ENCODE measurements around the gene ELMOD2. TPM values are rescaled to one million over a fixed set of nuclear protein-coding genes. Genes with fewer than 3 reads are reported as not detected.
A peak's percentile ranks its signal among the peaks of the same experiment; 100 is the strongest.

The ELMOD2 gene
- total and polyA plus RNA-seq, 2 of the 13 experiments (the other 11 are each of a cell fraction or from before 2014, with no cell fraction given) = 10.2 to 38.1 TPM

GRCh38 chr4:140529434-140529833 lies 5.5 kb downstream of the ELMOD2 start (continued):
- TF ChIP-seq RAD51 (IDR thresholded peaks at IDR 0.05; ENCODE audit: borderline replicate concordance) (no peak), ELF3 (CRISPR knock-in tag; IDR thresholded peaks at IDR 0.05) (peak; percentile 97), ARNT2 (CRISPR knock-in tag; IDR thresholded peaks at IDR 0.05; ENCODE audit: low read depth) (no peak), ZBTB26 (CRISPR knock-in tag; IDR thresholded peaks at IDR 0.05; ENCODE audit: borderline replicate concordance) (no peak), ARID5B (CRISPR knock-in tag; IDR thresholded peaks at IDR 0.05) (peak; percentile 72), ZNF30 (CRISPR knock-in tag; IDR thresholded peaks at IDR 0.05) (no peak), ZFP90 (CRISPR knock-in tag; IDR thresholded peaks at IDR 0.05; ENCODE audit: borderline replicate concordance) (no peak), ZBTB4 (CRISPR knock-in tag; IDR thresholded peaks at IDR 0.05; ENCODE audit: borderline replicate concordance) (no peak), PPARG (CRISPR knock-in tag; conservative IDR thresholded peaks at IDR 0.05) (peak; percentile 40; the same call in 1 of the 2 replicates), ZNF20 (CRISPR knock-in tag; IDR thresholded peaks at IDR 0.05) (no peak), ZNF331 (CRISPR knock-in tag; IDR thresholded peaks at IDR 0.05) (peak; percentile 27; the same call in 1 of the 2 replicates), ZNF234 (CRISPR knock-in tag; conservative IDR thresholded peaks at IDR 0.05) (no peak), ZNF124 (CRISPR knock-in tag; IDR thresholded peaks at IDR 0.05) (no peak; the same call in 1 of the 2 replicates), ATF2 (CRISPR knock-in tag; IDR thresholded peaks at IDR 0.05) (peak; percentile 32; the same call in 1 of the 2 replicates), TFDP2 (CRISPR knock-in tag; IDR thresholded peaks at IDR 0.05) (peak; percentile 77), ZNF772 (CRISPR knock-in tag; IDR thresholded peaks at IDR 0.05) (no peak), AHR (CRISPR knock-in tag; IDR thresholded peaks at IDR 0.05) (no peak), ZNF614 (CRISPR knock-in tag; IDR thresholded peaks at IDR 0.05; ENCODE audit: borderline replicate concordance) (peak; percentile 58; the same call in 1 of the 2 replicates)
